ENCODE results near the gene GOLIM4.
"Not testable (repeated sequence)": the region's sequence is repeated elsewhere in the genome, so short reads cannot be mapped to it uniquely, and the experiment has no call there.

The GOLIM4 gene

DNA sequence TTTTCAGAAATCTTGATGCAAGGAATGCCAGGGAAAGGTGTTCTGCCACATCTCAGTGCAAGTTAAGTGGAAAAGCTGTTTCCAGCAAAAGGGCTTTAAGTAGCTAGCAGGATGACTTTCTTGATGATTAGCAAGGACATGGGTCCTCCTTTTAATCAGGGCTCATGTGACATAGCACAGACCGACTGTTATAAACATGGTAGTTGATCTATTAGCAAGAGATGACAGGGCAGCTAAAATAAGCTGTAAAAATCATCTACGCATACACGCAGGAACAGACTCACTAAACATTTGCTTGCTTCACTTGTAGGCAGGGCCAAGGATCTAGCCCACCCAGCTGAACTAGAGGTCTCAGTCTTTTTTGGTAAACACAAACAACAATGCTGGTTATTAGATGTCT, 69.0 kb downstream of the GOLIM4 start:
- no peak overlapping the region for H3K4me3 ChIP-seq (replicated peaks; ENCODE audit: low read depth, low read length)
- no peak for DNase-seq (ENCODE audit: extremely low read depth, insufficient read length)
- TF ChIP-seq, protein P1, sequence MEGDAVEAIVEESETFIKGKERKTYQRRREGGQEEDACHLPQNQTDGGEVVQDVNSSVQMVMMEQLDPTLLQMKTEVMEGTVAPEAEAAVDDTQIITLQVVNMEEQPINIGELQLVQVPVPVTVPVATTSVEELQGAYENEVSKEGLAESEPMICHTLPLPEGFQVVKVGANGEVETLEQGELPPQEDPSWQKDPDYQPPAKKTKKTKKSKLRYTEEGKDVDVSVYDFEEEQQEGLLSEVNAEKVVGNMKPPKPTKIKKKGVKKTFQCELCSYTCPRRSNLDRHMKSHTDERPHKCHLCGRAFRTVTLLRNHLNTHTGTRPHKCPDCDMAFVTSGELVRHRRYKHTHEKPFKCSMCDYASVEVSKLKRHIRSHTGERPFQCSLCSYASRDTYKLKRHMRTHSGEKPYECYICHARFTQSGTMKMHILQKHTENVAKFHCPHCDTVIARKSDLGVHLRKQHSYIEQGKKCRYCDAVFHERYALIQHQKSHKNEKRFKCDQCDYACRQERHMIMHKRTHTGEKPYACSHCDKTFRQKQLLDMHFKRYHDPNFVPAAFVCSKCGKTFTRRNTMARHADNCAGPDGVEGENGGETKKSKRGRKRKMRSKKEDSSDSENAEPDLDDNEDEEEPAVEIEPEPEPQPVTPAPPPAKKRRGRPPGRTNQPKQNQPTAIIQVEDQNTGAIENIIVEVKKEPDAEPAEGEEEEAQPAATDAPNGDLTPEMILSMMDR (IDR thresholded peaks at IDR 0.05; ENCODE audit: insufficient read depth, low read length, poor library complexity, severe bottlenecking) = no peak
- H3K27me3 ChIP-seq (replicated peaks; ENCODE audit: control insufficient read depth, insufficient read depth, low read length) = no peaks in the 10 kb centered on the region
- peaks cover 10% of the 10 kb centered on the region for H3K36me3 ChIP-seq (ENCODE audit: control insufficient read depth, insufficient read depth, low read length)

DNA sequence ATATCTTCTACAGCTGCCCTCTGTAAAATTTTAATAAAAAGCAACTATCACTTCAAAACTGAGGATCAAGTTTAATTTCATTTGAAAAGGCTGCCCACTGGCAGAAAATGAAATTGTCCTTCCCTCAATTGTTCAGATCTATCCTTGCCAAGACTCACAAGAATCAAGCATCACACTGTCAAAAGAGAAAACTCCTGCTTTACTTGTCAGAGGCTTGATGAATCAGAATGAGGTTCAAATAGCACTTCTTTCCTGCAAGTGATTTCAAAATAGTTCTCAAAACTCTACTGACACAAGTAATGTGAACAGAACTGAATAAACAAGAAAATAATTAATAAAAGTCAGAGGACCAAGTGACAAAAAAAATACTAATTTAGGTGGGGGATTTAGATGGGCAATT, 70.6 kb downstream of the GOLIM4 start:
- Histone ChIP-seq H3K36me3 (ENCODE audit: control insufficient read depth, insufficient read depth, low read length) (peaks cover 10% of the 10 kb centered on the region), H3K27me3 (replicated peaks; ENCODE audit: control insufficient read depth, insufficient read depth, low read length) (no peaks in the 10 kb centered on the region), H3K4me3 (replicated peaks; ENCODE audit: low read depth, low read length) (no peak overlapping the region)
- TF ChIP-seq, protein P1 (IDR thresholded peaks at IDR 0.05; ENCODE audit: insufficient read depth, low read length, poor library complexity, severe bottlenecking) = no peak
- DNase-seq (ENCODE audit: extremely low read depth, insufficient read length) = no peak

DNA sequence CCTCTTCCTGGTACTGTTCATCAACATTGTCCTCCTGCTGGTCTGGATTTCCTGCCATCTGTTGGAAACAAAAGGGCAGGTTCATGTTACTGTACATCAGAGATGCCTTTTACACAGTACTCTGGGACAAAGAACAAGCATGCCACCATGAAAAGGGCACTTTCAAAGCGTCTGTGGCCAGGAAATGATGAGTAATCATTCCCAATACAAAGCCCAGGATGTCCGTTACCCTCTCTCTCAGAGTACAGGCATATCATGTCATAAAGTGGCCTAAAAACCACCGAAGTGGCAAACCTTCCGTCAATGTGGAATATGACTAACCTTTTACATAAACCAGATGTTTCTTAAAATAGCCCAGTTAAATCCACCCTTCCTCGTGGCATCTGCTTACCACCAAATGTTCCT, 71.2 kb downstream of the GOLIM4 start:
- peaks cover 8% of the 10 kb centered on the region for H3K36me3 ChIP-seq (ENCODE audit: control insufficient read depth, insufficient read depth, low read length)
- H3K4me3 ChIP-seq (replicated peaks; ENCODE audit: low read depth, low read length) = no peak overlapping the region
- TF ChIP-seq, protein P1 (IDR thresholded peaks at IDR 0.05; ENCODE audit: insufficient read depth, low read length, poor library complexity, severe bottlenecking) = no peak
- no peaks in the 10 kb centered on the region for H3K27me3 ChIP-seq (replicated peaks; ENCODE audit: control insufficient read depth, insufficient read depth, low read length)
- no peak for DNase-seq (ENCODE audit: extremely low read depth, insufficient read length)

DNA sequence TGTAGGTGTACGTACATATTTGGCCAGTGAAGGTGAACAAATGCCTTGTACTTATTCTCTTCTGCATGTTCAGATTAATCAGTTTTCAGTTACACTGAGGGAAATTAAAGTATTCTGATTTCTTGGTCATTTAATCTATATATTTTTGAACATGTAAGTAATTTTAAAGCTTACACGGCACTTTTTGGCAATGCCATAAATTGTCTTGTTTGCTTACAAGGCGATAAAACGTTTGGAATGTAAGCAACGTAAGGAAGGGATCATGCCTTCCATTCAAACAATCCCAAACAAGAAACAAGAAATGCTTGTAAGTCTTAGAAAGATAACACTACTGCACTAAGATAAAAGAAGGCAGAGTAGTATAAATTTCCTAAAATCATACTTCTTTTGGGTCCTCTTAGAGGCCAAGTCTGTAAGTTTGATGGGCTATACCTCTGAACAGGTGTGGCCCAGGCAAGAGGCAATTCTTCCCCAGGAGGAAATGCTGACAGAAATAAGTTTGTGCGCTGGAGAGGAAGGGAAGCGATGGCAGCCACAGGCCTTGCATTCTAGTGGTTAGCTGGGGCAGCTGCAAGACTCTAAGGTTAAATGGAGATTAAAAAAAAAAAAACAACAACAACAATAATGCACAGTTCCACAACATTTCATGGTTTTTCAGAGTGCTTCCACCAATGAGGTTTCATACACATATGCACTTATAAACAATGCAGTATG, 73.8 kb downstream of the GOLIM4 start:
- TF ChIP-seq, protein P1 (IDR thresholded peaks at IDR 0.05; ENCODE audit: insufficient read depth, low read length, poor library complexity, severe bottlenecking) = no peak
- Histone ChIP-seq H3K4me3 (replicated peaks; ENCODE audit: low read depth, low read length) (no peak overlapping the region), H3K27me3 (replicated peaks; ENCODE audit: control insufficient read depth, insufficient read depth, low read length) (no peaks in the 10 kb centered on the region), H3K36me3 (ENCODE audit: control insufficient read depth, insufficient read depth, low read length) (peaks cover 8% of the 10 kb centered on the region)
- no peak for DNase-seq (ENCODE audit: extremely low read depth, insufficient read length)

DNA sequence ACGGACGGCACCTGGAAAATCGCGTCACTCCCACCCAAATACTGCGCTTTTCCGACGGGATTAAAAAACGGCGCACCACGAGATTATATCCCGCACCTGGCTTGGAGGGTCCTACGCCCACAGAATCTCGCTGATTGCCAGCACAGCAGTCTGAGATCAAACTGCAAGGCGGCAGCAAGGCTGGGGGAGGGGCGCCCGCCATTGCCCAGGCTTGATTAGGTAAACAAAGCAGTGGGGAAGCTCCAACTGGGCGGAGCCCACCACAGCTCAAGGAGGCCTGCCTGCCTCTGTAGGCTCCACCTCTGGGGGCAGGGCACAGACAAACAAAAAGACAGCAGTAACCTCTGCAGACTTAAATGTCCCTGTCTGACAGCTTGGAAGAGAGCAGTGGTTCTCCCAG, 84.4 kb downstream of the GOLIM4 start:
- H3K4me3 ChIP-seq (replicated peaks; ENCODE audit: low read depth, low read length); DNase-seq (ENCODE audit: extremely low read depth, insufficient read length); H3K36me3 ChIP-seq (ENCODE audit: control insufficient read depth, insufficient read depth, low read length); H3K27me3 ChIP-seq (replicated peaks; ENCODE audit: control insufficient read depth, insufficient read depth, low read length): not testable (repeated sequence)

DNA sequence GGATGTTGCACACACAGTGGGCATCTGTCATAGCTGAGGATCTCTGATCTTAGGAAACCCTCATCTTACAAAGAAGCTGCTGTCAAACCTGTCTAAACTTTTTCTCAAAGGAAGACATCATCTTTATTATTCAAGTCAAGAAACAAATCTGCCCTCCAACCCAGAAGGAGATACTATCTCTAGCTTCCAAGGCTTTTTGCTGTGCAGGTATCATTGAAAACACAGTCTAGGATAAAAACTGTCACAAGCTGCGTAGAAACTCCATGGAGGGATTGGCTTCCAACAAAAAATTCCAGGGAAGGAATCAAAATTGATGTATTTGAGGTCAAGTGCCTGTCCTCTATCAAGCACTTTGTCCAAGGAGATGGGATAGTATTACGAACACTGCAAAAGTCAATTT, 89.1 kb downstream of the GOLIM4 start:
- no peaks in the 10 kb centered on the region for H3K27me3 ChIP-seq (replicated peaks; ENCODE audit: control insufficient read depth, insufficient read depth, low read length)
- TF ChIP-seq, protein P1 (IDR thresholded peaks at IDR 0.05; ENCODE audit: insufficient read depth, low read length, poor library complexity, severe bottlenecking) = no peak
- DNase-seq (ENCODE audit: extremely low read depth, insufficient read length) = no peak

More for the DNA sequence above, 89.1 kb downstream of the GOLIM4 start:
- Histone ChIP-seq H3K36me3 (ENCODE audit: control insufficient read depth, insufficient read depth, low read length) (no peaks in the 10 kb centered on the region), H3K4me3 (replicated peaks; ENCODE audit: low read depth, low read length) (no peak overlapping the region)

Measured in GM06990 (cell line).